Dendritic cell treated with granulocyte-macrophage colony-stimulating factor and Interleukin-4, amounts not matched to agents 40 ng/mL and 50 ng/mL, for 4 days (primary cell): Measurements from ENCODE around the gene CIDEB.
A peak's percentile ranks its signal among the peaks of the same experiment; 100 is the strongest.

Experiments used
- H3K27ac Mint-ChIP-seq: one replicate; pipeline ENCODE4 v1.8.0; 2022; ENCODE audit warnings: mild to moderate bottlenecking, mixed read lengths
- H3K27me3 Mint-ChIP-seq: one replicate; pipeline ENCODE4 v1.8.0; 2022; ENCODE audit warnings: mild to moderate bottlenecking, mixed read lengths
- H3K36me3 Mint-ChIP-seq: one replicate; pipeline ENCODE4 v1.8.0; 2022; ENCODE audit warnings: low read depth, mixed read lengths
- H3K4me1 Mint-ChIP-seq: one replicate; pipeline ENCODE4 v1.8.0; 2022; ENCODE audit warnings: low read depth, mixed read lengths
- H3K4me3 Mint-ChIP-seq: one replicate; pipeline ENCODE4 v1.8.0; 2022; ENCODE audit warnings: mild to moderate bottlenecking, moderate library complexity, mixed read lengths
- H3K9me3 Mint-ChIP-seq: one replicate; pipeline ENCODE4 v1.8.0; 2022; ENCODE audit warnings: mixed read lengths
- intact Hi-C: fragments of 100-400 bp; cut with micrococcal nuclease; formaldehyde crosslinking; loops from one replicate; pipeline ENCODE4 v1.15.0; 2022

Gene CIDEB

DNA sequence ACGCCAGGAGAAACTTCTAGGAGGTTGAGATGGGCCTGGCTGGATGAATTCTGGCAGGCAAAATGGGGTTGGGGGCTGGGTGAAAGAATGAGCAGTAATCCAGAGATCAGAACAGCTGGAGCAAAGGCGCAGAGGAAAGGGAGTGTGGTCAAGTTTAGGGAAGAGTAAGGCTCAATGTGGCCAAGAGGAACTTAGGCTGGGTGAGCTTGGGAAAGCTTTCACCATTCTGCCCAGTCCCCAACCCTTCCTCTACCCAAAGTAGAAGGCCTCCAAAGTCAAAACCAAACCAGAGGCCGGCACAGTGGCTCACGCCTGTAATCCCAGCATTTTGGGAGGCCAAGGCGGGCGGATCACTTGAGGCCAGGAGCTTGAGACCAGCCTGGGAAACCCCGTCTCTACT, 26.1 kb downstream of the CIDEB start:
- H3K27ac Mint-ChIP-seq: peak overlapping the region; percentile 86
- intact Hi-C loops: no loop called here

DNA sequence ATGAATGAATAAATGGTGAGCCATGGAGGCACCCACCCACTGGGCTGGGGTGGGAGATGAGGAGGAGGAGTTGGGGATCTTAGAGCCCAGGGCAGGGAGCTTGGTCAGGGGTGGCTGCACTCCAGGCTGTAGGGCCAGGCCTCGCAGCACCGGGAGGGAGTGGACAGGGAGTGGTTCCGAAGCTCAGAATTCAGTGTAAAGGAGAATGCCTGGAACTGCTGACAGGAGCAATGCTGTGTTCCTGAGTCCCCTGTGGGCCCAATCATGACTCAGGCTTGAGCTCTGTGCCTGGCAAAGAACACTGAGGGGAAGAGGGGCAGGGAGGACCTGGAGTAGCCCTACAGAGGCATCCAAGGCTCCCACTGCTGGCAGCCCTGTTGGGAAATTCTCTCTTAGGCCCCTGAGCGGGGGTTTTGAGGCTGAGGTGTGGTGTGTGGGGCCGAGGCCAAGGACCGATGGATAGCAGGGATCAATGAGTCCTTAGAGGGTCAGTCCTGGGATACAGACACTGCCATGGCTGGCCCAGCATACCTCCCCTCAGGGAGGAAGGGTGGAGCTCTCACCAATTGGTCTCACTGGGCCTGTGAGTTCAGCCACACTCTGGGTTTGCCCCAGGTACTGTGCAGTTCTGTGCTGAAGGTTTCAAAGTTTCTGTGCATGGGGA, 26.8 kb downstream of the CIDEB start:
- H3K36me3 Mint-ChIP-seq: peaks cover 8% of the 10 kb centered on the region
- no peak overlapping the region for H3K4me3 Mint-ChIP-seq
- peaks cover 79% of the 10 kb centered on the region for H3K4me1 Mint-ChIP-seq
- intact Hi-C loops: no loop called here
- H3K27ac Mint-ChIP-seq: peak overlapping the region; percentile 86
- H3K9me3 Mint-ChIP-seq: no peaks in the 10 kb centered on the region
- no peaks in the 10 kb centered on the region for H3K27me3 Mint-ChIP-seq

More for the DNA sequence above, 26.1 kb downstream of the CIDEB start:
- peaks cover 8% of the 10 kb centered on the region for H3K36me3 Mint-ChIP-seq
- H3K9me3 Mint-ChIP-seq: no peaks in the 10 kb centered on the region
- no peaks in the 10 kb centered on the region for H3K27me3 Mint-ChIP-seq
- H3K4me3 Mint-ChIP-seq: no peak overlapping the region
- peaks cover 74% of the 10 kb centered on the region for H3K4me1 Mint-ChIP-seq

DNA sequence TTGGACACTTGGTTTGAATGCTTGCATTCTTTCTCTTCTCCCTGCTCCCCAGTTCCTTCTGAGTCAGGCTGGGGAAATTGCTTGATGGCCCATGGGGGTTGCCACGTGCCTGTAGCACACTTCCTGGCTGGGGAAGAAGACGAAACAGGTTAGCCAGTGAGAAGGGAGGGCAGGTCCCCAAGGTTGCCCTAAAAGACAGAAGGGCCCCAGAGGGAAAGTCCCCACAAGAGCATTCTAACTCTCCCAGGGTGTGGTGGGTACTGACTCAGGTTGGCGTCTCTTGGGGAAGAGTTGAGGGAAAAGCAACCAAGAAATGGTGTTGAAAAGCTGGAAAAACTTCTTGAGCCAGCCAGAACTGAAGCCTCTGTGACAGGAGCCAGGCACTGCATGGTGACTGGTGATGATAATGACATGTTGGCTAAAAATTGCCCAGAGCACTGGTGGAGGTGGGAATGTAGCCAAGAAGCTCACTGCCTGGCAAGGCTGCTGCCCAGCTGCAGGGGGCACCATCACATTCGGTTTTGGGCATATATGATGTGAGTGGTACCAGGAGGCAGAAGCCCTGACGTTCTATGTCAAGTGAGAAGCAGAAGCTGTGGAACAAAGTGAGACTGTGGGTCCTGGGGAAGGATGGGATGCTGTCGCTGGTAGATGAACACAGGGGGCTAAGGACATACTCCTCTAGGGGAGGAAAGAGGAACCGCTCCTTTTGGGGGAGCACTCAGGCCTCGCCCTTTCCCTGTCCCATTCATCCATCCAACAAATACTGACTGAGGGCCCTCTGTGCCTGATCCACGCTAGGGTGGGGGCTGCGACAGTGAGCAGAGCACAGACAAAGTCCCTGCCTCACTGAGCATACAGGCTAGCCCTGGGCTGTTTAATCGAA, 28.2 kb downstream of the CIDEB start:
- intact Hi-C loops: loop anchor here (1.0 kb wide), 1 partner anchor 18 kb away; no protein-coding TSS in a partner anchor
- peak overlapping the region; percentile 86 for H3K27ac Mint-ChIP-seq
- no peak overlapping the region for H3K4me3 Mint-ChIP-seq
- no peaks in the 10 kb centered on the region for H3K27me3 Mint-ChIP-seq
- peaks cover 8% of the 10 kb centered on the region for H3K36me3 Mint-ChIP-seq
- H3K4me1 Mint-ChIP-seq: peaks cover 87% of the 10 kb centered on the region
- no peaks in the 10 kb centered on the region for H3K9me3 Mint-ChIP-seq

DNA sequence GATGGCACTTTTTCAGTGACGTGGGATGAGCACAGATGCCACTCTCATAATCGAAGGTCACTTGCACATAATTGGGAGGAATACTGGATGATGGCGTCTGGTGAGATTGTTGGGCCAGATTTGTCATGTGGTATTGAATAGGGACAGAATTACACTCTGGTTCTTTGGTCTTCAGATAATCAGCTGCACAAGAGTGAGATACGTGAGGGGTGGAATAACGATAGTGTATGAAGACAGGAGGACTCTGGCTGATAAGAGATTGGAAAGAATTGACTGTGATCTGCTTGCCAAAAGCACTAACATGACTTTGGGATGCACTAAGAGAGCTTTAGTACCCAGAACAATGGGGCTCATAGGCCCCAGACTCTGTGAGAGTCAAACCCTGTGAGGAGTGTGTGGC, 29.4 kb downstream of the CIDEB start:
- Mint-ChIP-seq H3K27ac (peak overlapping the region; percentile 86), H3K27me3 (no peaks in the 10 kb centered on the region), H3K36me3 (peaks cover 8% of the 10 kb centered on the region), H3K4me3 (peak overlapping the region; percentile 35), H3K4me1 (peaks cover 87% of the 10 kb centered on the region), H3K9me3 (no peaks in the 10 kb centered on the region)
- intact Hi-C loops: no loop called here

DNA sequence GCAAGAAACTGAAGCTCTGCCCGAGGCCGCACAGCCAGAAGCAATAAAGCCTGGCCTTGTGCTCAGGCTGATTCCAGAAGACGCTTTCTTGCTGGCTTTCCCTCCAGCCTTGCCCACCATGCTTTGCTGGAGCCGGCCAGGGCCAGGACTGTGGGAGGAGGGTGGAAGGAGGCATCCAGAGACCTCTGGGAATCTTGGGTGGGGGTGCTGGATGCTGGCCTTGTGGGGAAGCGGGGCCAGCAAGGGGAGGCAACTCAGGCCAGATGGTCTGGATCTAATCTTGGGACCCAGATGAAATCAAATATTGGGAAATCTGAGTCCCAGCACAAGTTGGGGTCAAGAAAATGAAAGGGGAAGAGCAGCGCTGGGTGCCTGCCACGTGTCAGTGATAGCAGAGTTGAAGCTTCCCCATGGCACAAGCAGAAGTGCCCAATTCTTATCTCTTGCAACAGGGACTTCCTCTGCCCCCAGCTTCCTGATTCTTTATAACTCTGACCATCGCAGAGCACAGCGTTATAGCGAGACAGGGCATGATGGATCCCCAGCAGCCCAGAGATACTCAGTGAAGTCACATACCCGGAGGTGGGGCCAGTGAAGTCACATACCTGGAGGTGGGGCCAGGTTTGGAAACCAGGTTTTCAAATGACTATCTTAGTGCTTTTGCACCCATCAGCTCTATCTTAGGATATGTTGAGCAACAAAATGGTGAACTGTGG, 30.0 kb downstream of the CIDEB start:
- H3K4me1 Mint-ChIP-seq: peaks cover 92% of the 10 kb centered on the region
- intact Hi-C loops: no loop called here
- H3K36me3 Mint-ChIP-seq: peaks cover 8% of the 10 kb centered on the region
- peak overlapping the region; percentile 41 for H3K4me3 Mint-ChIP-seq
- H3K27ac Mint-ChIP-seq: peak overlapping the region; percentile 86
- H3K9me3 Mint-ChIP-seq: no peaks in the 10 kb centered on the region
- H3K27me3 Mint-ChIP-seq: no peaks in the 10 kb centered on the region

- Mint-ChIP-seq H3K4me1 (peaks cover 92% of the 10 kb centered on the region), H3K4me3 (peak overlapping the region; percentile 44), H3K27ac (peak overlapping the region; percentile 86), H3K27me3 (no peaks in the 10 kb centered on the region), H3K36me3 (peaks cover 8% of the 10 kb centered on the region), H3K9me3 (no peaks in the 10 kb centered on the region)
- intact Hi-C loops: no loop called here
Measured at GRCh38 chr14:24277071-24277470, 30.7 kb downstream of the CIDEB start.

DNA sequence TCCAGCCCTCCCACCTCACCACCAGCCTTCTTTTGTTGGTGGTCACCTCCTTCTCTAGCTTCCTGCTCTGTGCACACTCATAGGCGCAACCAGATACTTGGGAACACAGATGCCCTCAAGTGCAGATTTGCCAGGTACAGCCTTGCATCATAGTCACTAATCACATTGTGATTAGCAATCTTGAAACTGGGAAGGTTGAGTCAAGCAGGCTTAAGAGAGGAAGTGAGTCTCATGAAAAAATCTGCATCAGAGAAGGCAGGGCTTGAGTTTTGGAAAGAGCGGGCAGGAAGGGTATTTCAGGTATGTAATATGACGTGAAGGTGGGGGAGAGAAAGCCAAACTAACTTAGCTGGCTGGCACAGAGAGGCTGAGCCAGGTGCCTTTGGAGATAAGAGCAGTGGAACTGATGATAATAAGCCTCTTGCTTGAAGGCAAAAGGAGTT, 33.7 kb downstream of the CIDEB start:
- H3K4me3 Mint-ChIP-seq: no peak overlapping the region
- H3K27me3 Mint-ChIP-seq: no peaks in the 10 kb centered on the region
- peaks cover 20% of the 10 kb centered on the region for H3K36me3 Mint-ChIP-seq
- H3K4me1 Mint-ChIP-seq: peaks cover 80% of the 10 kb centered on the region
- intact Hi-C loops: no loop called here
- peak overlapping the region; percentile 79 for H3K27ac Mint-ChIP-seq
- H3K9me3 Mint-ChIP-seq: no peaks in the 10 kb centered on the region

GRCh38 chr14:24273422-24273998, 34.3 kb downstream of the CIDEB start:
- peaks cover 23% of the 10 kb centered on the region for H3K36me3 Mint-ChIP-seq
- H3K4me3 Mint-ChIP-seq: no peak overlapping the region
- H3K27me3 Mint-ChIP-seq: no peaks in the 10 kb centered on the region
- peak overlapping the region; percentile 79 for H3K27ac Mint-ChIP-seq
- peaks cover 74% of the 10 kb centered on the region for H3K4me1 Mint-ChIP-seq
- intact Hi-C loops: no loop called here
- H3K9me3 Mint-ChIP-seq: no peaks in the 10 kb centered on the region

DNA sequence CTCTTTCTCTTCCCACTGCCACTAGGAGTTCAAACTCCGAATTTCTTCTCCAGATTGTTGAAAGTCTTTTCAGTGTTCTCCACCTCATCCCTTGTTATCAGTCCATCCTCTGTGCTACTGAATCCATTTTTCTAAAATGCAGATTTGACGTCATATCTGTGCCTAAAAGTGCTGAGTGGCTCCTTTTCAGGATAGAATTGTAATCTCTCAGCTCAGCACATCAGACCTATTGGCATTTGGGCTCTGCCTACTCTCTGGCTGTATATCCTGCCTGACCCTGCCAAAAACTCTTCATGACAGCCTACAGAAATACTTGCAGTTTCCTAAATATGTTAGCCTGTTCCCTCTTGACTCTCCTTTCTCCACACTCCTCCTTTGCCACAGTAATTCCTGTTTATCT, 35.3 kb downstream of the CIDEB start:
- H3K4me1 Mint-ChIP-seq: peaks cover 64% of the 10 kb centered on the region
- peaks cover 29% of the 10 kb centered on the region for H3K36me3 Mint-ChIP-seq
- intact Hi-C loops: no loop called here
- H3K9me3 Mint-ChIP-seq: no peaks in the 10 kb centered on the region
- H3K27me3 Mint-ChIP-seq: no peaks in the 10 kb centered on the region
- H3K4me3 Mint-ChIP-seq: peak overlapping the region; percentile 90
- H3K27ac Mint-ChIP-seq: peak overlapping the region; percentile 79

GRCh38 chr14:24271834-24272263, 35.9 kb downstream of the CIDEB start:
- H3K4me3 Mint-ChIP-seq: peak overlapping the region; percentile 90
- no peaks in the 10 kb centered on the region for H3K27me3 Mint-ChIP-seq
- intact Hi-C loops: loop anchor here (2.0 kb wide), 1 partner anchor 29 kb away; the partner anchor contains the start of gene TINF2
- H3K9me3 Mint-ChIP-seq: no peaks in the 10 kb centered on the region
- H3K36me3 Mint-ChIP-seq: peaks cover 35% of the 10 kb centered on the region
- H3K27ac Mint-ChIP-seq: peak overlapping the region; percentile 79
- H3K4me1 Mint-ChIP-seq: peaks cover 64% of the 10 kb centered on the region

DNA sequence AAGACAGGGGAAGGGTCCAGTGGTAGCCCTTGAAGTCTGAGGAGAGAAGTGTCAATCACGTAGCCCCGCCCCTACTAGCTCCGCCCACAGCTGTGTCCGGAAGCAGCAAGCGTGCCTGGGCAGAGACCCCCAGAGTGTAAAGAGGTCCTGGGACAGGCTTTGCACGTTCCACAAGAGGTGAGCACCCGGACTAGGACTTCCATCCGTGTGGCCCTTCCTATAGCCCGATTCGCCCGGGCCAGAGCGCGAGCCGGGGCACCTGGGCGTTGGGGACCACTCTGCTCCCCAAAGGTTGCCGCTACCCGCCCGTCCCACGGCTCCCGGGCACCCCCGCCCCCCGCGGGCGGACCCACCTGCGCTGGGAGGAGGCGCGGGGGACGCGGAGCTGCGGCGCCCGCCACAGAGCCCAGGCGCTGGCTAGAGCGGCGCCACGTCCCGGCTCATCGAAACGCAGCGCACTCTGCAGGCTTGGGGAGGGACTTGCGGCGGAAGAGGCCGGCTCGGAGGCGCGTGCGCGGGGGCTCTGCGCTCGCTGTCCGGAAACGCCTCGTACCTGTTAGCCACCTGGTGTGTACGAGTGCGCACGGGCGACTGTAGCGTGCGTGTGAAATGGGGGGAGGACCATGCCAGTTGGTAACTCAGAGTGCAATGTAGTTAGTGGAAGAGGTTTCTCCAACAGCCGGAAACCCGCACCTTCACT, 36.5 kb downstream of the CIDEB start, which contains the start of gene RABGGTA:
Gene RABGGTA (minus strand): TSS at position 464 of the 700 bp plus-strand sequence. CDS start 482 bp downstream, outside the sequence.
- Mint-ChIP-seq H3K4me1 (peaks cover 64% of the 10 kb centered on the region), H3K36me3 (peaks cover 41% of the 10 kb centered on the region), H3K9me3 (no peaks in the 10 kb centered on the region), H3K27me3 (no peaks in the 10 kb centered on the region), H3K4me3 (peak within 1 kb of the TSS; percentile 90), H3K27ac (peak within 1 kb of the TSS; percentile 79)
- intact Hi-C loops: loop anchor here (2.0 kb wide), 1 partner anchor 28 kb away; the partner anchor contains the start of gene TINF2

GRCh38 chr14:24270537-24271133, 37.1 kb downstream of the CIDEB start:
- peak overlapping the region; percentile 79 for H3K27ac Mint-ChIP-seq
- H3K9me3 Mint-ChIP-seq: no peaks in the 10 kb centered on the region
- peak overlapping the region; percentile 90 for H3K4me3 Mint-ChIP-seq
- no peaks in the 10 kb centered on the region for H3K27me3 Mint-ChIP-seq
- intact Hi-C loops: loop anchor here (2.0 kb wide), 1 partner anchor 28 kb away; the partner anchor contains the start of gene TINF2
- peaks cover 45% of the 10 kb centered on the region for H3K36me3 Mint-ChIP-seq
- H3K4me1 Mint-ChIP-seq: peaks cover 67% of the 10 kb centered on the region
